ACHN (cell line): ENCODE results near the gene TTC39C.
"Not testable (repeated sequence)": the region's sequence is repeated elsewhere in the genome, so short reads cannot be mapped to it uniquely, and the experiment has no call there.

Experiments
- DNase-seq: peaks from one replicate; pipeline ENCODE4 v3.0.0-alpha.2; 2015
- in situ Hi-C: cut with HindIII; loops from 2 replicates; pipeline ENCODE4 v1.10.0; 2017; ENCODE audit warnings: low sequenced_read_pairs, low pct_ligation_motif_present, low pct_unique_long_range_greater_than_20kb

The TTC39C gene

DNA sequence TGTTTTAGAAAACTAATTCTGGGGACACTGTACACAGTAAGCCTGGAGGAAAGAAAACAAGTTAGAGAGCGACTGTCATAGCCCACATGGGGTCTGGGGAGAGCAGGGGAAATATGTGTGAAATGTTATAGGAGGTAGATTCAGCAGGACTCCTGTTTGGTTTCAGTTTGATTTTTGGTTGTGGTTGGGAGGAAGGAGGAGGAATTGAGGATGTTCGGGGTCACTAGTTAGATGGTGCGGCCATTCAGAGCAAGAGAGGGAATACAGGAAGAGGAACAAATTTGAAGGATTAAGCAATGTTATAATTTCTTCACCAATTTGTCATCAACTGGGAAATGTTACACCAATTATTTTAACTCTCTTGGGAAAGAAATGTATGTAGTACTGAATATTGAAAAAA lies 25.1 kb downstream of the TTC39C start:
- in situ Hi-C loops: no loop called here
- no peak for DNase-seq

GRCh38 chr18:24041691-24042090 lies 27.1 kb downstream of the TTC39C start:
- no peak for DNase-seq
- in situ Hi-C loops: no loop called here

DNA sequence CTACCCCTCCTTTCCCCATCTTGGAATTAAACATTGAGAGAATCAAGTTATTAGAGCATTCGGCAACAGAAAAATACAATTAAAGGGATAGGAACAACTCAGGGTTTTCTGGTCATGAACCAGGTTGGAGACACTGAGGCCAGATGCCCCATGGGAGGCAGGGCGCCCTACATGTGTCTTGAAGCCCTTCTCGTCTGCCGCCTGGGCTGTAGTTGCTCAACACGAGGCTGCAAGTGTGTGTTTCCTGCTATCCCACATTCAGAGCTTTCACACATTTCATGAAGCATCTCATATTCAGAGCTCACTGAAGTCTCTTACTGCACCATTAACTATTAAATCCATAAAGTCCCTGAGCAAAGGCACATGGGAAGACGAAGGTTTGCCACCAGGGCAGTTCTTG lies 28.8 kb downstream of the TTC39C start:
- no peak for DNase-seq
- in situ Hi-C loops: no loop called here

GRCh38 chr18:24048261-24048660 lies 33.7 kb downstream of the TTC39C start:
- DNase-seq: no peak
- in situ Hi-C loops: no loop called here

GRCh38 chr18:24049142-24049541 lies 34.6 kb downstream of the TTC39C start:
- in situ Hi-C loops: no loop called here

GRCh38 chr18:24051031-24051947 lies 36.7 kb downstream of the TTC39C start:
- in situ Hi-C loops: no loop called here
- DNase-seq: no peak

More at GRCh38 chr18:24049142-24049541, 34.6 kb downstream of the TTC39C start:
- no peak for DNase-seq

GRCh38 chr18:24052053-24052452 lies 37.5 kb downstream of the TTC39C start:
- DNase-seq: no peak
- in situ Hi-C loops: no loop called here

DNA sequence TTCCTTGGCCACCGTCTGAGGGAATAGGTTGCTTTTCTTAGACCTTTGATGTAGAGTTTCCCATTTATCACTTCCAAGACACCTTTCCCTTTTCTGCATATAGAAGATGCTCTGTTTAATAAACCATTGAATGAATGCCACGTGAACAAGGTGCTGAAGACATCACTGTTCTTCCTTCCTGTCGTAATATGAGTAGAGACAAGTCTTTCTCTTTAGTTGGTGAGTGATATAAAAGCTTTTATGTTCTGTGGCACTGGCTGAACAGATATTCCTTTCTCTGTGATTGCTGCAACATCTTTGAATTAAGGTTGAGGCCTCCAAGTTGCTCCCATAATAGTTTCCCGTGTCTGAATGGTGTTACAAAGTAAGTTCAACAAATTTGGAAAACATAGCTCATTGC lies 38.7 kb downstream of the TTC39C start:
- in situ Hi-C loops: no loop called here
- no peak for DNase-seq

GRCh38 chr18:24054130-24054529 lies 39.6 kb downstream of the TTC39C start:
- in situ Hi-C loops: no loop called here

GRCh38 chr18:24055009-24055804 lies 40.7 kb downstream of the TTC39C start:
- no peak for DNase-seq
- in situ Hi-C loops: no loop called here

More at GRCh38 chr18:24054130-24054529, 39.6 kb downstream of the TTC39C start:
- DNase-seq: no peak

DNA sequence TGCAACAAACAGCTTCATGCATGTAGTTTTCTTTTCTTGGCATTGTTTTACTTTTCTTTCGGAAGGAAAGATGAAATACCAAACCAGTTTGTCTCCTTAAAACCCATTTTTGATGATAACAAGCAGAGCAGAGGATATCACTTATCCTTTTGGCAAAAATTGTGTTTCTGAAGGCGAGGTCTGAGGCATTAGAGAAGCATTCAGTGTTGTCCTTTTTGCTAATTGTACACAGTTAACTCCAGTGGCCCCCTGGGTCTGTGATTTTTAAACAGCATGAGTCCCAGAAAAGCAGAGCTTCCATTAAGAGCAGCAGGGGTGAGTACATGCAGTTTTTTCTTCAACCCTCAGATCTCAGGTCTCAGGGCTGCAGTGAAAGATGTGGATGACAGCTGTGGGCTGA lies 41.3 kb downstream of the TTC39C start:
- in situ Hi-C loops: no loop called here
- no peak for DNase-seq

DNA sequence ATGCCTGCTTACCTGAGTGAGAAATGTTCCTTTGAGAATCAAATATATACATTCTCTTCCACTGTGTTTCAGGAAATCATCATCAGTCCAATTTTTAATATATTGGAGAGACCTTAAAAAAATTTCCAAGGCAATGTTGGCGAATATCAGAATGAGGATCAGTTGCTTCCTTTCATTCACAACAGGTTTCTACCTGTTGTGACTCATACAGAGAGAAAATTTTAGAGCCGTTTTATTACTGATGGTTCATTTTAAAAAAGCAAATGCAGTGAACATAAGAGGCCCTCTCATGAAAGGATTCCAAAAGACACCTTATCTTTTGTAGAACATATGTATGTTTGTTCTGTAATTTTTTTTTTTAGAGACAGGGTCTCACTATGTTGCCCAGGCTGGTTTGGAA lies 42.0 kb downstream of the TTC39C start:
- DNase-seq: no peak
- in situ Hi-C loops: no loop called here

GRCh38 chr18:24057804-24058203 lies 43.2 kb downstream of the TTC39C start:
- DNase-seq: no peak
- in situ Hi-C loops: no loop called here

DNA sequence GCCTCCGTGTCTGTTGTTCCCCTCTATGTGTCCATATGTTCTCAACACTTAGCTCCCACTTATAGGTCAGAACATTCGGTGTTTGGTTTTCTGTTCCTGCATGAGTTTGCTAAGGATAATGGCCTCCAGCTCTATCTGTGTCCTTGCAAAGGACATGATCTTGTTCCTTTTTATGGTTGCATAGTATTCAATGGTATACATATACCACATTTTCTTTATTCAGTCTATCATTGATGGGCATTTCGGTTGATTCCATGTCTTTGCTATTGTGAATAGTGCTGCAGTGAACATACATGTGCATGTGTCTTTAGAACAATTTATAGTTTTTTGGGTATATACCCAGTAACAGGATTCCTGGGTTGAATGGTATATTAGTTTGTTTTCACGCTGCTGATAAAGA lies 44.8 kb downstream of the TTC39C start:
- in situ Hi-C loops, DNase-seq: not testable (repeated sequence)

- in situ Hi-C loops: no loop called here
- no peak for DNase-seq
Observed at GRCh38 chr18:24060644-24061043, 46.1 kb downstream of the TTC39C start.

DNA sequence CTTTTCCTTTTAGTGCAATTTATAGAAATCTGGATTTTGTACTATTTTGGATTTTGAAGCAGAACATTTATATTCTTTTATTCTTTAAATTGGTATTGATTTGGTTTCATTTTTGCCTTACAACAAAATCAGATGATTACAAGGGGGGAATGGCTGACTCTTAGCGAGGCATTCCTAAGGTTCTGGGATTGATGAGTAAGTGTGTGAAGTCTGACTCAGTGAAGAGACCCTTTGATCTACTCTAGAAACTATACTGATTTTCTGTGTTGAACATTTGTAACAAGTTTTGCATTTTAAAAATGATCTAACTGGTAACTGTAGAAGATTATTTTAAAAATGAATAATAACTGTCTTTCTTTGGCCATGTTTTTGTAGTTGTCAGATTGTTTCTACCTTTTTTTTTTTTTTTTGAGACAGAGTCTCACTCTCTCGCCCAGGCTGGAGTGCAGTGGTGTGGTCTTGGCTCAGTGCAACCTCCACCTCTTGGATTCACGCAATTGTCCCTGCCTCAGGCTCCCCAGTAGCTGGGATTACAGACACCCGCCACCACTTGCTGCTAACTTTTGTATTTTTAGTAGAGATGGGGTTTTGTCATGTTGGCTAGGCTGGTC lies 48.7 kb downstream of the TTC39C start:
- in situ Hi-C loops: no loop called here
- peak; percentile 60 for DNase-seq

GRCh38 chr18:24064391-24065100 lies 50.0 kb downstream of the TTC39C start:
- no peak for DNase-seq

GRCh38 chr18:24065906-24066305 lies 51.4 kb downstream of the TTC39C start:
- DNase-seq: no peak
- in situ Hi-C loops: no loop called here

More at GRCh38 chr18:24064391-24065100, 50.0 kb downstream of the TTC39C start:
- in situ Hi-C loops: no loop called here
